Caco-2 (cell line): Measurements from ENCODE around the gene PLA2G4B. TPM values are rescaled to one million over a fixed set of nuclear protein-coding genes. Genes with fewer than 3 reads are reported as not detected.

ENCODE experiments used
- BruUV-seq: library from RNA; stranded (reverse); fragments of 400-500 nt; replicated peaks from 2 replicates; lab custom pipeline; 2021; lab: Mats Ljungman, UMichigan
- CTCF ChIA-PET: fragments of 300-600 bp; sonication (Branson Sonifier 250); formaldehyde crosslinking; loops from one replicate; lab custom pipeline; 2022; ENCODE audit warnings: antibody characterized with exemption; lab: Charles Lee
- POLR2A ChIA-PET: fragments of 300-600 bp; sonication (Branson Sonifier 250); formaldehyde crosslinking; loops from one replicate; lab custom pipeline; 2022; ENCODE audit warnings: antibody characterized with exemption; lab: Charles Lee
- DNase-seq, 2 experiments: peaks; one replicate each; pipeline versions ENCODE4 v3.0.0 to v3.0.0-alpha.2; 2020 to 2022
- H3K27me3 ChIP-seq: replicated peaks from 2 replicates; pipeline ENCODE4 v1.6.0; 2011; ENCODE audit warnings: low read length; ENCODE audit not compliant: control insufficient read depth, insufficient read depth
- H3K36me3 ChIP-seq: 2 replicates; pipeline ENCODE4 v1.5.1; 2011; ENCODE audit warnings: low read length; ENCODE audit not compliant: control insufficient read depth, insufficient read depth
- H3K4me1 ChIP-seq: fragments of 250-450 bp; sonication (Bioruptor Pico); 2 replicates; pipeline ENCODE4 v1.5.1; 2020; ENCODE audit warnings: mild to moderate bottlenecking
- H3K4me3 ChIP-seq: 2 replicates; pipeline ENCODE4 v1.5.1; 2011; ENCODE audit warnings: low read depth, mild to moderate bottlenecking, control low read depth, low read length
- H3K9me3 ChIP-seq: fragments of 250-450 bp; sonication (Bioruptor Pico); 2 replicates; pipeline ENCODE4 v1.5.1; 2020; ENCODE audit warnings: mild to moderate bottlenecking, moderate library complexity
- H3K27ac Mint-ChIP-seq: one replicate; pipeline ENCODE4 v1.8.0; 2022; ENCODE audit warnings: mixed read lengths; ENCODE audit not compliant: unreplicated experiment
- H3K27me3 Mint-ChIP-seq: one replicate; pipeline ENCODE4 v1.8.0; 2022; ENCODE audit warnings: mixed read lengths; ENCODE audit not compliant: insufficient read depth, unreplicated experiment
- H3K36me3 Mint-ChIP-seq: one replicate; pipeline ENCODE4 v1.8.0; 2022; ENCODE audit warnings: mild to moderate bottlenecking, mixed read lengths; ENCODE audit not compliant: insufficient read depth, unreplicated experiment
- H3K4me1 Mint-ChIP-seq: one replicate; pipeline ENCODE4 v1.8.0; 2022; ENCODE audit warnings: low read depth, mixed read lengths; ENCODE audit not compliant: unreplicated experiment
- H3K4me3 Mint-ChIP-seq: one replicate; pipeline ENCODE4 v1.8.0; 2022; ENCODE audit warnings: mild to moderate bottlenecking, moderate library complexity, mixed read lengths; ENCODE audit not compliant: unreplicated experiment
- H3K9me3 Mint-ChIP-seq: one replicate; pipeline ENCODE4 v1.8.0; 2022; ENCODE audit warnings: mixed read lengths; ENCODE audit not compliant: unreplicated experiment
- CTCF ChIP-seq, 2 experiments: fragments of 200-600 bp in 1 of 2; IDR thresholded peaks; 1 replicate in 1 of 2; 2 replicates in 1 of 2; pipeline versions ENCODE4 v1.5.1 to v1.8.0; 2011 to 2022; ENCODE audit warnings: antibody characterized with exemption in 1 of 2, control low read depth in 1 of 2, inconsistent platforms in 1 of 2, low read depth in 1 of 2, low read length in 1 of 2, mild to moderate bottlenecking in 1 of 2, moderate library complexity in 1 of 2; ENCODE audit not compliant: insufficient read depth in 1 of 2, severe bottlenecking in 1 of 2, unreplicated experiment in 1 of 2
- intact Hi-C: fragments of 100-400 bp; cut with micrococcal nuclease; formaldehyde crosslinking; loops from one replicate; pipeline ENCODE4 v1.10.0; 2022; ENCODE audit not compliant: unreplicated experiment
- total RNA-seq: library from RNA; stranded (reverse); gene quantifications from 2 replicates; pipeline ENCODE4 v1.2.3, GENCODE V29; 2022

PLA2G4B gene
- total RNA-seq, 1 experiment from 2014 or later = 6.0 TPM

DNA sequence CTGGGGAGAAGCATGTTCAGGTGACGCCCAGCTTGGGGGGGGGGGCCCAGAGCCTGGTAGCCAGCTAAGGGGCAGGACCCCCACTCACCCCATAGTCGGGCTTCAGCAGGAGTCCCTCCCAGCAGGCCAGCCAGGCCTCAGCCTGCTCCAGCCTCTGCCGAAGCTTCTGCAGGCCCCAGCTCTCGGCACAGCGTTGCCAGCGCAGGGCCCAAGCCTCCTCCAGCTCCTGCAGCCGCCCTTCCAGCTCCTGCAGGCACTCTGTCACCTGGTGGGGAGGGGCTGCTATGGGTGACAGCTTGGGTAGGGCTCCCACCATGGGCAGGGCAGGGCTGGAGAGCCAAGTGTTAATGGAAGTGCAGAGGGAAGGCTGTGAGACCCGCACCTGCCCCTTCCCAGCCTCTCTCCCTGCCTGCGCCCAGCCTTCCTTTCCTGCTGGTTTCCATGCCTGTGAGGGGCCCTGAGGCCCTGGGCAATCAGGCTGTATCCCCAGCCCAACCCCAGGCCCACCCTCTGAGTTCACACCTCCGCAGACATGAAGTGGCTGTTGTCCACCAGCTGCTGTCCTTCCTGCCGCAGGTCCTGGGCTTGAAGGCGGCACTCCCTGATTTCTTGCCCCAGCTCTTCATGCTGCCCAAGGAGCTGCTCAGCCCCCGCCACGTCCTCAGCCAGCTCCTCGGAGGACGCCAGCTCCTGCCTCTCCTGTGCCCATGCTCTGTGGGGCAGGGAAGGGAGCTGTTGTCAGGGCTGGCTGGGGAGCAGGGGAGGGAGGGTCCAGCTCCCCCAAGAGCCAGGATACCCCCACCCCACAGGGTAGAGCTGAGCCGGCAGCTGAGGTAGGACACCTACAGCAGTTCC is 14.3 kb downstream of the PLA2G4B start:
- no peak for TF ChIP-seq CTCF (IDR thresholded peaks at IDR 0.05; ENCODE audit: insufficient read depth in 1 of 2, low read depth in 1 of 2, low read length in 1 of 2, severe bottlenecking in 1 of 2, unreplicated experiment in 1 of 2)
- Mint-ChIP-seq H3K36me3 (peaks cover 12% of the 10 kb centered on the region), H3K27ac (no peak overlapping the region), H3K27me3 (no peaks in the 10 kb centered on the region), H3K4me3 (no peak overlapping the region), H3K9me3 (no peaks in the 10 kb centered on the region), H3K4me1 (no peaks in the 10 kb centered on the region)
- H3K27me3 ChIP-seq = no peaks in the 10 kb centered on the region
- POLR2A ChIA-PET = no interaction called here
- no peak overlapping the region for H3K4me3 ChIP-seq
- no peaks in the 10 kb centered on the region for H3K9me3 ChIP-seq
- H3K4me1 ChIP-seq = no peaks in the 10 kb centered on the region
- intact Hi-C loops = no loop called here
- no TSS peak for BruUV-seq
- H3K36me3 ChIP-seq = no peaks in the 10 kb centered on the region
- DNase-seq = no peak
- CTCF ChIA-PET = interaction anchor here (0.7 kb wide), 1 partner anchor 117 kb away, joined by 3 read pairs; no protein-coding TSS in a partner anchor

- Histone ChIP-seq H3K27me3 (no peaks in the 10 kb centered on the region), H3K36me3 (no peaks in the 10 kb centered on the region), H3K9me3 (no peaks in the 10 kb centered on the region), H3K4me1 (no peaks in the 10 kb centered on the region), H3K4me3 (no peak overlapping the region)
- Mint-ChIP-seq H3K27me3 (no peaks in the 10 kb centered on the region), H3K9me3 (no peaks in the 10 kb centered on the region), H3K4me1 (no peaks in the 10 kb centered on the region), H3K4me3 (no peak overlapping the region), H3K36me3 (peaks cover 12% of the 10 kb centered on the region), H3K27ac (no peak overlapping the region)
- no peak for TF ChIP-seq CTCF (IDR thresholded peaks at IDR 0.05; ENCODE audit: insufficient read depth in 1 of 2, low read depth in 1 of 2, low read length in 1 of 2, severe bottlenecking in 1 of 2, unreplicated experiment in 1 of 2)
- no peak for DNase-seq
- ChIA-PET CTCF (no interaction called here), POLR2A (no interaction called here)
- intact Hi-C loops = no loop called here
- no TSS peak for BruUV-seq
Observed at GRCh38 chr15:41853831-41854230, 15.2 kb downstream of the PLA2G4B start.

DNA sequence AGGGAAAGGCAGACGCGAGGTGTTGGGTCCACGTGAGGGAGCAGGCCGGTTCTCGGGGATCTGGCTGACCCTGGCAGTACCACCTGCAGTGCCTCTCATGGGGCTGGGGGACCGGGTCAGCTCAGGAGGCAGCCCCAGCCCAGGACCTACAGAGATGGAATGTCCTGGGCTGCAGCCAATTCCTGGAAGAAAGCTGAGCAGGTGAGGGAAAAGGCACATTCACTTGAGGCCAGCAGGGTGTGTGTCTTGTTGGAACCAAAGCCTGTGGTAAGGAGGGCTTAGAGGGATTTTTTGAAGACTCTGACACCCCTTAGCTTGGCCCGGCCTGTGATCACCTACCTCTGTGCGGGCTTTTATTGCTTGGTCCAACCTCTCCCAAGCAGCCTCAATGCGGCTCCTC is 15.8 kb downstream of the PLA2G4B start:
- Histone ChIP-seq H3K4me1 (no peaks in the 10 kb centered on the region), H3K27me3 (no peaks in the 10 kb centered on the region), H3K36me3 (no peaks in the 10 kb centered on the region), H3K4me3 (no peak overlapping the region), H3K9me3 (no peaks in the 10 kb centered on the region)
- Mint-ChIP-seq H3K27me3 (no peaks in the 10 kb centered on the region), H3K4me3 (no peak overlapping the region), H3K36me3 (peaks cover 12% of the 10 kb centered on the region), H3K4me1 (no peaks in the 10 kb centered on the region), H3K9me3 (no peaks in the 10 kb centered on the region), H3K27ac (peak overlapping the region; percentile 19)
- ChIA-PET POLR2A (no interaction called here), CTCF (interaction anchor here (0.6 to 1.6 kb wide), 2 partner anchors 15 to 50 kb away, joined by 3 to 5 read pairs; no protein-coding TSS in a partner anchor)
- BruUV-seq = no TSS peak
- DNase-seq = no peak
- intact Hi-C loops = no loop called here
- no peak for TF ChIP-seq CTCF (IDR thresholded peaks at IDR 0.05; ENCODE audit: insufficient read depth in 1 of 2, low read depth in 1 of 2, low read length in 1 of 2, severe bottlenecking in 1 of 2, unreplicated experiment in 1 of 2)
